HCT116 (cell line): ENCODE results near the gene MBOAT1.

Experiments used
- ATF3 ChIP-seq: IDR thresholded peaks from 2 replicates; pipeline ENCODE4 v1.6.1; 2012
- CTCF ChIP-seq, 3 experiments: fragments of 200-600 bp in 1 of 3; sonication (generic) in 1 of 3; IDR thresholded peaks in 2 of 3; conservative IDR thresholded peaks in 1 of 3; 2 replicates each; pipeline ENCODE4 v1.5.1; 2012 to 2017; ENCODE audit warnings: low read depth in 2 of 3, low read length in 2 of 3, antibody characterized with exemption in 1 of 3, borderline replicate concordance in 1 of 3, control low read depth in 1 of 3, mild to moderate bottlenecking in 1 of 3, mixed read lengths in 1 of 3, mixed run types in 1 of 3, moderate library complexity in 1 of 3; ENCODE audit not compliant: insufficient read depth in 1 of 3
- ELF1 ChIP-seq: IDR thresholded peaks from 2 replicates; pipeline ENCODE4 v1.6.1; 2012; ENCODE audit warnings: low read depth, borderline replicate concordance
- EZH2 ChIP-seq: fragments of 200-600 bp; sonication (generic); IDR thresholded peaks from 2 replicates; pipeline ENCODE4 v1.6.1; 2017; ENCODE audit warnings: antibody characterized with exemption, mixed run types
- MAX ChIP-seq: IDR thresholded peaks from 2 replicates; pipeline ENCODE4 v1.6.1; 2012
- POLR2A ChIP-seq: IDR thresholded peaks from 2 replicates; pipeline ENCODE4 v1.7.0; 2011; ENCODE audit warnings: borderline replicate concordance; ENCODE audit not compliant: insufficient read depth, insufficient read length; ENCODE audit errors: extremely low read depth
- ZNF274 ChIP-seq: fragments of 200-500 bp; sonication (Bioruptor generic); IDR thresholded peaks from 2 replicates; pipeline ENCODE4 v1.6.1; 2014; ENCODE audit warnings: mild to moderate bottlenecking, low read depth, low read length, inconsistent platforms

GRCh38 chr6:20056350-20056992 lies 155.8 kb downstream of the MBOAT1 start:
- peak; percentile 48 to 74 (median 69) for TF ChIP-seq CTCF (IDR thresholded peaks at IDR 0.05 in 2 of 3, conservative IDR thresholded peaks at IDR 0.05 in 1 of 3; ENCODE audit: borderline replicate concordance in 1 of 3, insufficient read depth in 1 of 3, low read depth in 2 of 3, low read length in 2 of 3)
- TF ChIP-seq EZH2, result no peak
- TF ChIP-seq ZNF274, result no peak
- no peak for TF ChIP-seq ELF1
- no peak for TF ChIP-seq ATF3
- TF ChIP-seq POLR2A, result no peak
- TF ChIP-seq MAX, result no peak
